Lower leg skin (tissue), 4 donors: ENCODE results near the gene ECE1. TPM values are rescaled to one million over a fixed set of nuclear protein-coding genes. Genes with fewer than 3 reads are reported as not detected.

ENCODE experiments used
- DNase-seq, 2 donors: peaks; one replicate each; pipeline ENCODE4 v3.0.0-alpha.2; 2019; ENCODE audit warnings: low spot score in 2 of 2
- H3K4me3 ChIP-seq: fragments of 200-600 bp; sonication (generic); 2 replicates; pipeline ENCODE4 v1.5.1; 2017; ENCODE audit warnings: mild to moderate bottlenecking, low read depth; ENCODE audit not compliant: poor library complexity, severe bottlenecking
- POLR2A ChIP-seq, 2 donors: fragments of 450-650 bp; IDR thresholded peaks; one replicate each; pipeline ENCODE4 v1.6.1; 2016 to 2017; ENCODE audit warnings: antibody characterized with exemption in 2 of 2, mild to moderate bottlenecking in 1 of 2, moderate library complexity in 1 of 2
- WGBS, 2 donors: methylation state at CpG; one replicate each; pipeline ENCODE4 v1.1.5; 2018; 5-methylcytosine and 5-hydroxymethylcytosine counted together
- intact Hi-C: fragments of 100-400 bp; cut with DNase I; formaldehyde crosslinking; loops from one replicate; pipeline ENCODE4 v1.15.0; 2023; ENCODE audit warnings: low total_unique reads
- total RNA-seq, 4 donors: library from RNA; depleted of rRNA; stranded (reverse); fragments of >200 nt; gene quantifications; one replicate each; pipeline ENCODE4 v1.1.0, GENCODE V29; 2016
- TF ChIP-seq, protein P1 (sequence below), 3 donors: fragments of 450-650 bp; IDR thresholded peaks; one replicate each; pipeline ENCODE4 v1.5.1; 2016; ENCODE audit warnings: antibody characterized with exemption in 3 of 3, mild to moderate bottlenecking in 3 of 3, moderate library complexity in 2 of 3

ECE1 gene
- total RNA-seq, 4 donors from 2014 or later: 37.1 to 68.9 (median 48.3) TPM

DNA sequence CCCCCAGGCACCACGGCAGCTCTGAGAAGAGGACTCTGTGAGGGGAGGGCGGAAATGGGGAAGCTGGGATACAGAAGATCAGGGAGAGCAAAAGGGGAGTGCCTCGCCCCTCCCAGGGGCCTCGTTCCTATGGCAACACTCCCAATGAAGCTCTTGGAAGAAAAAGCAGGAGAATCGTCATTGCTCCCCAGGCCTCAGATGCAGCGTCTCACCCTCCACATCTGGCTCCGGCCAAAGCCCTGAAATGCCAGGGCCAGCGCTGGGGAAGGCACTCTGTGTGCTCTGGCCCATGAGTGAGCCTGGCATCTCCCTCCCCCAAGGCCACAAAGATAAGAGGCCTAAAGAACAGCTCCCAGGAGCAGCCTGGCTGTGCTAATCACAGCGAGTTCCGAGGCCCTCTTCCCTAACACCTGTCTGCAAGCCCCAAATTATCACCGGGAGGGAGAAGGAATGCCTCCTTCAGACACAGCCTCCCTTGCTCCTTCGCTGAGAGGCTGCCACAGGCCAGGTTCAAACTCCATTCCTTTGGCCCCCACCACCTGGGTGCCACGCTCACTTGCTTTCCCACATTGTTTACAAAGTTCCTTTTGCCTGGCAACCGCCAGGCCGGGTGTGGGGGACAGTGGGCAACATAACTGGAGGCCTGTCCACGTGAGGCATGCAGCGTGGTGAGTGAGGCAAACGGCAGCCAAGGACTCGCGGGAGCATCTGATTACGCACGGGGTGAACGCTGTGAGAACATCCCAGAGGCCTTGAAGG is 27.8 kb downstream of the ECE1 start:
- DNase-seq: peak; percentile 58 to 95
- intact Hi-C loops: no loop called here
- WGBS, 2 donors: 31 to 42% methylated on average over 22 to 23 of the region's 23 CpGs
- no peak overlapping the region for H3K4me3 ChIP-seq
- no peak for TF ChIP-seq POLR2A (IDR thresholded peaks at IDR 0.05)
- TF ChIP-seq, protein P1, sequence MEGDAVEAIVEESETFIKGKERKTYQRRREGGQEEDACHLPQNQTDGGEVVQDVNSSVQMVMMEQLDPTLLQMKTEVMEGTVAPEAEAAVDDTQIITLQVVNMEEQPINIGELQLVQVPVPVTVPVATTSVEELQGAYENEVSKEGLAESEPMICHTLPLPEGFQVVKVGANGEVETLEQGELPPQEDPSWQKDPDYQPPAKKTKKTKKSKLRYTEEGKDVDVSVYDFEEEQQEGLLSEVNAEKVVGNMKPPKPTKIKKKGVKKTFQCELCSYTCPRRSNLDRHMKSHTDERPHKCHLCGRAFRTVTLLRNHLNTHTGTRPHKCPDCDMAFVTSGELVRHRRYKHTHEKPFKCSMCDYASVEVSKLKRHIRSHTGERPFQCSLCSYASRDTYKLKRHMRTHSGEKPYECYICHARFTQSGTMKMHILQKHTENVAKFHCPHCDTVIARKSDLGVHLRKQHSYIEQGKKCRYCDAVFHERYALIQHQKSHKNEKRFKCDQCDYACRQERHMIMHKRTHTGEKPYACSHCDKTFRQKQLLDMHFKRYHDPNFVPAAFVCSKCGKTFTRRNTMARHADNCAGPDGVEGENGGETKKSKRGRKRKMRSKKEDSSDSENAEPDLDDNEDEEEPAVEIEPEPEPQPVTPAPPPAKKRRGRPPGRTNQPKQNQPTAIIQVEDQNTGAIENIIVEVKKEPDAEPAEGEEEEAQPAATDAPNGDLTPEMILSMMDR (IDR thresholded peaks at IDR 0.05): no peak

- WGBS, 2 donors: 47% methylated on average over 20 of the region's 20 CpGs
- intact Hi-C loops: no loop called here
- no peak overlapping the region for H3K4me3 ChIP-seq
Measured at GRCh38 chr1:21261551-21262292, 28.5 kb downstream of the ECE1 start.

DNA sequence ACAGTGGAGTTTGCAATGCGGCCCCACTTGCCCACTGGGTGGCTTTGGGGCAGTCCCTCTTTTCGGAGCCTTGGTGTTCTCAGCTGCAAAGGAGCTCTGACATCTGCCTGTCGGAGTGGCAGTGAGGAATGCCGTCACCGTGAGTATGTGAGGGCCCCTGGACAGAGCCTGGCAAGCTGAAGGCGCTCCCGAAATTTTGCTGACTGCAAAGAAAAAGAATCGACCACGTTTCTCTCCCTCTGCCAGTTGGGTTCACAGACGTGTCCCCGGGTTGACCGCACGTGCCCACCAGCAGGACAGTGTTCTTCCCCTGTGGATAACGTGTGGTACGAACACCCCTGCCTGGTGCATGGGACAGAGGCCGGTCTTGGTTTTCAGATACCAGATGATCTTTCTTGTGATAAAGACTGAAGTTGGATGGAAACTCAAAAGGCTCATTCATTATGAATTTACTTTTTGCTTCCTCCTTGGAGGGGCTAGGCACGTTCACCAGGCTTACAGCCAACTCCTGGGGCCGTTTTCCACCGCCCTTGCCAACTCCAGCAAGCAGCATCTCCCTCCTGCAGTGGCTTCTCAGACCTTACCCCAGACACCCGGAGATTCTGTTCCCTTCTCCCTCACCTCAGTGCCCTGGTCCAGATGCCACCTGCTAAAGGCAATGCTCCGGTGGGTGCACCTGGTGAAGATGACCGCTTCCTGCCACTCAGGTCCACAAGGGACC is 29.7 kb downstream of the ECE1 start:
- WGBS, 2 donors: 68 to 71% methylated on average over 22 of the region's 22 CpGs
- no peak for DNase-seq
- intact Hi-C loops: no loop called here
- TF ChIP-seq, protein P1 (IDR thresholded peaks at IDR 0.05): no peak
- TF ChIP-seq POLR2A (IDR thresholded peaks at IDR 0.05): no peak
- no peak overlapping the region for H3K4me3 ChIP-seq

More at GRCh38 chr1:21261551-21262292, 28.5 kb downstream of the ECE1 start:
- peak; percentile 72 to 95 for DNase-seq
- TF ChIP-seq POLR2A (IDR thresholded peaks at IDR 0.05): no peak
- TF ChIP-seq, protein P1 (IDR thresholded peaks at IDR 0.05): no peak

- intact Hi-C loops: loop anchor here (5.0 kb wide), 1 partner anchor 108 kb away; no protein-coding TSS in a partner anchor
- no peak overlapping the region for H3K4me3 ChIP-seq
- no peak for DNase-seq
- no peak for TF ChIP-seq POLR2A (IDR thresholded peaks at IDR 0.05)
- TF ChIP-seq, protein P1 (IDR thresholded peaks at IDR 0.05): no peak
- 63 to 67% methylated on average over 5 of the region's 5 CpGs for WGBS, 2 donors
Measured at GRCh38 chr1:21259316-21260076, 30.8 kb downstream of the ECE1 start.
